ENCODE data around the gene ADPRH.

The ADPRH gene

DNA sequence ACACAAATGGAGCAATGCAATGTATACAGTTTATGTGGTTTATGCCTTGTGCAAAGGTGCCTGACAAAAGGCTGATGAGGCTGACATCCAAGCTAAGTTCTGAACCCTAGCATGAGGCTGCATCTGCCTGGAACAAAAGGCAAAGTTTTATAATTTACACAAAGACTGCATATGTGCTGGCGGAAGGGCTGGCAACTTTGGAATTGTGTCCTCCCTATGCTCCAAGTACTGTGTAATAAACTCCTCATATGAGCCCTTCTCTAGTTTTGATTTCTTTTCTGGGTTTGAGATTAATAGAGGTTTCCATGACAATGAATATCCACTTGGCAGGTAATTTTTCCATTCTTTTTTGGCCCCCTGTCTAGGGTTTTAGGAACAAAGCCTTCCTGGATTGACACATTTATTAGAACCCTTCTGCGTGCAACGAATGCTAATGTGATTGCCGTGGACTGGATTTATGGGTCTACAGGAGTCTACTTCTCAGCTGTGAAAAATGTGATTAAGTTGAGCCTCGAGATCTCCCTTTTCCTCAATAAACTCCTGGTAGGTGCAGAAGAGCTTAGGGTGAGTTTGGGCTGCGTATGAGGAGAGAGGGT lies 29.2 kb downstream of the ADPRH start:
- in situ Hi-C loops (cut with HindIII; ENCODE audit: low pct_unique_long_range_greater_than_20kb, low sequenced_read_pairs) = no loop called here
- TF ChIP-seq JUND (IDR thresholded peaks at IDR 0.05; ENCODE audit: low read depth) = no peak
- DNase-seq (ENCODE audit: low read depth in 1 of 2, low spot score in 1 of 2) = no peak

DNA sequence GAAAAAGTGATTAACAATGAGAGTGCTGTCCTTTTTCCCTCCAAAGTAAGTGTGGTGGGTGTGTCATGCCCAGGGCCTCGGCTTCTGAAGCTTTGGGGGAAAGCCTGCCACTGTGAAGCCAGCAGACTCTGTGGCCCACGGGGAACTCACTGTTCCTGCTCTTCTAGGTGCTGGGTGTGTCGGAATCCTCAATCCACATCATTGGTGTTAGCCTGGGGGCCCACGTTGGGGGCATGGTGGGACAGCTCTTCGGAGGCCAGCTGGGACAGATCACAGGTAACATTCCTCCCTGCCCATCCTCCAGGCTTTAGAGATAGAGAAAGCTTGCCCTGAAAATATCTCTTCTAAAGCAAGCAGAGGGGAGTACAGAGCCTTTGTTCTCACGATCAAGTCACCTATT lies 30.0 kb downstream of the ADPRH start:
- no peak for DNase-seq (ENCODE audit: low read depth in 1 of 2, low spot score in 1 of 2)
- TF ChIP-seq JUND (IDR thresholded peaks at IDR 0.05; ENCODE audit: low read depth) = no peak
- in situ Hi-C loops (cut with HindIII; ENCODE audit: low pct_unique_long_range_greater_than_20kb, low sequenced_read_pairs) = no loop called here

DNA sequence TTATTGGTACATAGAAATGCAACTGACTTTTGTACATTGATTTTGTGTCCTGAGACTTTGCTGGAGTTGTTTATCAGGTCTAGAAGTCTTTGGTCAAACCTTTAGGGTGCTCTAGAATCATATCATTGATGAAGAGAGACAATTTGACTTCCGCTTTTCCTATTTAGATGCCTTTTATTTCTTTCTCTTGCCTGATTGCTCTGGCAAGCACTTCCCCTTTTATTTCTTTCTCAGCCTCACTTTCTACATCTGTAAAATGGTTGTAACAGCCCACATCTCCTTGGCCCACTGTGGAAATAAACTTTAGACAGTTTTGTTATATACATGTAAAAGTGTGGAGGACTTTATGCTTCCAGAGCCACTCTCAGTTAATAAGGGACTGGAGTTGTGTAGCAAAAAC lies 32.4 kb downstream of the ADPRH start:
- TF ChIP-seq JUND (IDR thresholded peaks at IDR 0.05; ENCODE audit: low read depth) = no peak
- in situ Hi-C loops (cut with HindIII; ENCODE audit: low pct_unique_long_range_greater_than_20kb, low sequenced_read_pairs) = no loop called here
- DNase-seq (ENCODE audit: low read depth in 1 of 2, low spot score in 1 of 2) = no peak

DNA sequence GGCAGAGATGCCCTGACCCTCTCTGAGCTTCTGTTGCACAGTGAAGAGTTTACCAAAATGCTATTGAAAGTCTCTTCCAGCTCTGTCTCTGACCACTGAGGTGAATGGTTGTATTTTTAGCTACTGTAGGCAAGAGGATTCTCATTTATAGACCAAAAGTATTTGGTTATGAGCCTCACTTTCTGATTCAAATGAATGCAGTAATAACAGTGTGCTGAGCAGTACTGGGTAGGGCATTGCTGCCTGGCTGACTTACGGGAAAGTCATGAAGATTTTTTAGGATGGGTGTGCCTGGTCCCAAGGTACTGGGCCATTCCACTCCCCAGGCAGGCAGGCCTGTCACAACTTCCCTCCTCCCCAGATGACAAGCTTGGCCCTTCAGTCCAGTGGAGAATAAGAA lies 33.9 kb downstream of the ADPRH start:
- no peak for DNase-seq (ENCODE audit: low read depth in 1 of 2, low spot score in 1 of 2)
- TF ChIP-seq JUND (IDR thresholded peaks at IDR 0.05; ENCODE audit: low read depth) = no peak
- in situ Hi-C loops (cut with HindIII; ENCODE audit: low pct_unique_long_range_greater_than_20kb, low sequenced_read_pairs) = no loop called here

DNA sequence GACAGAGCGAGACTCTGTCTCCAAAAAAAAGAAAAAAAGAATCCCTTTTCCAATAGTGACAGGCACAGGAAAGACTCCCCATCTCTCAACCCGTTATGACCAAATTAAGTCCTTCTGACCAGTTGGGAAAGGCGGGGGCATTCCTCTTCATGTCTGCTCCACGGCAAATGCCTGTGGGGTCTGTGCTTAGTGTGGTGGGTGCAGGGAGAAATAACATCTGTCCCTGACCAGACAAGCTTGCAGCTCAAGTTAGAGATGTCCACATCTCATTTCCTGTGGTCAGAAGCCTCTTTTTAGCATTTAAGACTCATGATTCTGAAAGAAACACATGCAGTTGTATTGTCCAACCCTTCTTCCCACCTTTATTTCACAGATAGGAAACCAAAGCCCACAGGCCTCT lies 34.6 kb downstream of the ADPRH start:
- TF ChIP-seq JUND (IDR thresholded peaks at IDR 0.05; ENCODE audit: low read depth) = no peak
- no peak for DNase-seq (ENCODE audit: low read depth in 1 of 2, low spot score in 1 of 2)

DNA sequence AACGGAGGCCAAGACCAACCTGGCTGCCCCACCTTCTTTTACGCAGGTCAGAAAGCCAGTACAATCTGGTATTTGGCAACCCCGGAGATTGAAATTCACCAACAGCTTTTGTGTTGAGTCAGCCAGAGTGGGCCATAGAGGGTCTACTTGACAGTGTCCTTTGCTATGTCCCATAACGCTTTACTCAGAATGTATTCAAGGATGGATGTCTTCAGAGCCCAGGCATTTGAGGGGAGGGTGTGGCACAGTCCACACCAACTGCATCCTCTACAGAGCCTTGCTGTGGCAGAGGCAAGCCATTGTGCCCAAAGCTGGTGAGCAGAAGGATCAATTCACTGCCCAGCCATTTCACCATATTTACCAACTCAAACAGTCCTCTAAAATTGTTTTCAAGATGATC lies 36.8 kb downstream of the ADPRH start:
- TF ChIP-seq JUND (IDR thresholded peaks at IDR 0.05; ENCODE audit: low read depth) = no peak
- in situ Hi-C loops (cut with HindIII; ENCODE audit: low pct_unique_long_range_greater_than_20kb, low sequenced_read_pairs) = no loop called here
- no peak for DNase-seq (ENCODE audit: low read depth in 1 of 2, low spot score in 1 of 2)

More for the DNA sequence above, 34.6 kb downstream of the ADPRH start:
- in situ Hi-C loops (cut with HindIII; ENCODE audit: low pct_unique_long_range_greater_than_20kb, low sequenced_read_pairs) = no loop called here

DNA sequence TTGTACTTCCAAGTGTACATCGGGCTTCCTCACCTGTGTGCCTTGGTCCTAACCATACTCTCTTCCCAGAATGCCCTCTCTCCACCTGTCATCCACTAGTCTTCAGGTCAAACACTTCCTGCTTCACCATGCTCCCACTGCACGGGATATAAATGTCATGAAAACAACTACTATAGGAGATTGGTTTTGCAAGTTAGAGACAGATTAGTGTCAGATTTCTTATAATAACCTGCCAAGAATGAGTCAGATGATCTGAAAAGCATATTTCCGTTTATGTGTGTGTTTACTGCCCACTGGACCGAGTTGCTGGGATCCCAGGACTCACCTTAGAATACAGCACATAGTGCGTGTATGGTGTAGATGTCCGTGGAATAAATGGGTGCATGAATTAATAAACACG lies 39.8 kb downstream of the ADPRH start:
- peak in 1 of 2 experiments; percentile 18 for DNase-seq (ENCODE audit: low read depth in 1 of 2, low spot score in 1 of 2)
- in situ Hi-C loops (cut with HindIII; ENCODE audit: low pct_unique_long_range_greater_than_20kb, low sequenced_read_pairs) = no loop called here
- no peak for TF ChIP-seq JUND (IDR thresholded peaks at IDR 0.05; ENCODE audit: low read depth)

DNA sequence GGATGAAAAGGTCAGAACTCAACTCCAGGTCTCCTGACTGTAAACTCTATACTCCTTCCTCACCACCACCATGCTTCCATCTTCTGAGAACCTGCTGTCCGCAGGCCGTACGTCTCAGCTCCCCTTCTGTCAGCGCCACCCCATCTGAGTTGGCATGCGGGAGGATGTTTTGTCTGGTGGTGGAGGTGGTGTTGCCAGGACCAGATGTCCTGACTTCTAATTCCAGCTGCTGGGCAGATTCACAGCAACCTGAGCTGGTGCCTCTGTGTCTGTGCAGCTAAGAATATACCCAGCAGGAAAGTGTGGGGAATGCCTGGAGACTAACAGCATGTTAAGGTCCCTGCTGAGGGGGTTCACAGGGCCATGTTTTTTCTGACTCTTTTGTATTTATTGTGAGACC lies 41.6 kb downstream of the ADPRH start:
- DNase-seq (ENCODE audit: low read depth in 1 of 2, low spot score in 1 of 2) = no peak
- no peak for TF ChIP-seq JUND (IDR thresholded peaks at IDR 0.05; ENCODE audit: low read depth)
- in situ Hi-C loops (cut with HindIII; ENCODE audit: low pct_unique_long_range_greater_than_20kb, low sequenced_read_pairs) = no loop called here

DNA sequence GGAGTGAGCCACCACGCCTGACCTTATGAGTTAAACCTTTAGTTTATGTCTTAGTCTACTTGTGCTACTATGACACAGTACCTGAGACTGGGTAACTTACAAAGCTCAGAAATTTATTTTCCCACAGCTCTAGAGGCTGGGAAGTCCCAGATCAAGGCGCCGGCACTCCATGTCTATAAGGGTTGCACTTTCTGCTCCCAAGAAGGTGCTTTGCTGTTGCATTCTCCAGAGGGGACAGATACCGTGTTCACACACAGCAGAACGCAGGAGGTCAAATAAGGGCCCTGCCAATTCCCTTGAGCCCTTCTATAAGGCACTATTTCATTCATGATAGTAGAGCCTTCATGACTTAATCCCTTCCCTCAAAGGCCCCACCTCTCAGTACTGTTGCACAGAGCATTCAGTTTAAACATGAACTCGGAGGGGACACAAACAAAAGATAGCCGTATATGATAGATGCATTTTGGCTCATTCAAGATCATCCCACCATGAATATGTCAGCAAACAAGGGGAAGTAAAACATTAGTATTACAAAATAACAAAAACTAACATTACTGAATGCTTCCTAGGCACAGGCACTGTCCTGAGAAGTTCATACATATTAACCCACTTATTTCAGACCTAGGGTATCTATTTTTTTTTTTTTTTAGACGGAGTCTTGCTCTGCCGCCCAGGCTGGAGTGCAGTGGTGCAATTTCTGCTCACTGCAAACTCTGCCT lies 44.9 kb downstream of the ADPRH start:
- no peak for DNase-seq (ENCODE audit: low read depth in 1 of 2, low spot score in 1 of 2)
- in situ Hi-C loops (cut with HindIII; ENCODE audit: low pct_unique_long_range_greater_than_20kb, low sequenced_read_pairs) = no loop called here
- TF ChIP-seq JUND (IDR thresholded peaks at IDR 0.05; ENCODE audit: low read depth) = no peak

DNA sequence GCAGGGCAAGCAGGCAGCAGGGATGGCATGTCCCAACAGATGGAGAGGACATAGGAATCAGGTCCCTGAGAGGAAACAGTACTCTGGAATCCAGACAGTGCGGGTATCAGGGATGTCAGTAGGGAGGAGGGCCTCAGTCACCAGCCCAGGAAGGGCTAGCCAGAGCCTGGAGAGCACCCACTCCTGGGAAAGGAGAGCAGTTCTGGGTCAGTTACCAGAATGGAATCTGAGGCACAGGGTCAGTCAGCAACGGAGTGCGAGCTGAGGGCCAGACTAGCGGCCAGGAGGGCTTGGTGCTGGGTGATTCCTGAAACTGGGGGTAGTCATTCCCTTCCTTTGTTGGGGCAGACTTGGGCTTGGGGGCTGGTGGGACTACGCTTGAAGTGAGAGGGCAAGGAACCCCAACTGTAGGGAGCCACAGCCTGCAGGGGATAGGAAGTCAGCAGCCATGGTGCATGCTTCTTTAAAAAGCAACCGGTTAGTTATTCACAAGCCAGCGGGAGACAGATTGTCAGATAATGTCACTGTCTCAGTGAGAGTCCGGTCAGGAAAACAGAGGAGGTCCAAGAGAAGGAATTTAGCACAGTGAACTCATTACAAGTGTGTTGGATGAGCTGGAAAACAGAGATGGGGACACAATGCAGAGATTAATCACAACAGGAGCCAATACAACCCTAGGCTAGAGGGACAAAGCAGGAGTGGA lies 46.3 kb downstream of the ADPRH start:
- DNase-seq (ENCODE audit: low read depth in 1 of 2, low spot score in 1 of 2) = peak in 1 of 2 experiments; percentile 43
- in situ Hi-C loops (cut with HindIII; ENCODE audit: low pct_unique_long_range_greater_than_20kb, low sequenced_read_pairs) = no loop called here
- no peak for TF ChIP-seq JUND (IDR thresholded peaks at IDR 0.05; ENCODE audit: low read depth)

DNA sequence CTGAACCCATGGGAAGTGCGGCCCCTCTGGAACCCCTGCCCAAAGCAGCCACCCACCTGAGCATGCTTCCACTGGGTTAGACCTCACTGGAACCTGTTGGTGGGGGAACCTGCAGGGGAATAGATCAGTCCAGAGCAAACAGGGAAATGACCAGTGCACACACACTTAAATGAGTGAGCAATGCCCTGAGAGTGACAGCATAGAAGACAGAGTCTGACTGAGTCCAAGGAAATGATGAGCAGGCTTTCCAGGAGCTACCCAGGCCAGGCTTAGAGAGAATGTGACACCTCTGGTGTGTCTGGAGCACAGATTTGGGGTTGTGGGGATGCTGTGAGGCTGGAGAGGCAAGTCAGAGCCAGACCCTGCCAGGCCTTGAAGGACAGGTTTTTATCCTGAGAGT lies 46.9 kb downstream of the ADPRH start:
- peak in 1 of 2 experiments; percentile 18 for DNase-seq (ENCODE audit: low read depth in 1 of 2, low spot score in 1 of 2)
- in situ Hi-C loops (cut with HindIII; ENCODE audit: low pct_unique_long_range_greater_than_20kb, low sequenced_read_pairs) = no loop called here
- no peak for TF ChIP-seq JUND (IDR thresholded peaks at IDR 0.05; ENCODE audit: low read depth)

DNA sequence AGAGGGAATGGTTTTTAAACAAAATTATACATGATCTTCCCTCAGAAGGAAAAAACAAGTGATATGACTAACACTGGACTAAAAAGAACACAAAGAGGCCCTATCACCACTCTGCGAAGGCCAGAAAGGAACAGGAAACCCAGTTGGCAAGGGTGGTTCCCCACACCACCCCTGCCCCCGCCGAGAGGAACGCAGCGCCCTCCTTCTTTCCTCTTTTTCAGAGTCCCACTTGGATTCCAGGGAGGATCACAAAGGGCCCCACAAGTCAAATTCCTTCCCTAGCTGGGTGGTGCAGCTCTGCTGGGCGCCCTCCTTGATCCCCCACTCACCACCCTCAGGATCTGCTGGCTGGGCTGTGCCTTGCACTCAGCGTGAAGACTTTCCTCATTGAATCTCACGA lies 48.2 kb downstream of the ADPRH start:
- in situ Hi-C loops (cut with HindIII; ENCODE audit: low pct_unique_long_range_greater_than_20kb, low sequenced_read_pairs) = no loop called here
- DNase-seq (ENCODE audit: low read depth in 1 of 2, low spot score in 1 of 2) = no peak
- no peak for TF ChIP-seq JUND (IDR thresholded peaks at IDR 0.05; ENCODE audit: low read depth)

DNA sequence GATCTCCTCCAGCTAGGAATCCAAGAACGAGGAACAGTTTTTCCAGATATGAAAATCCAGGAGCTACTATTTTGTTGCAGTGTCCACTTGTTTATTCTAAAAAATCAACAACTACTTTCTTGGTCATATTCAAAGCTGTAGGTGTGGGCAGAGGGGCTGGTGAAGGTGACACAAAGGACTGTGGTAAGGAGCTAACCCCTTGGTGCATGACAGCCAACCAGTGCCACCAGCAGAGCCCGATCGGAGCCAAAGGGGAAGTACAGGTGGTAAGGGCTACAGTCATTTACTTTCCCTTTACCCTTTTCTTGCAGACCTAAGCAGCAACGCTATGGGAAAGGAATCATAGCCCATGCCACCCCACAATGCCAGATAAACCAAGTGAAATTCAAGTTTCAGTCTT lies 49.1 kb downstream of the ADPRH start:
- in situ Hi-C loops (cut with HindIII; ENCODE audit: low pct_unique_long_range_greater_than_20kb, low sequenced_read_pairs) = no loop called here
- no peak for DNase-seq (ENCODE audit: low read depth in 1 of 2, low spot score in 1 of 2)
- TF ChIP-seq JUND (IDR thresholded peaks at IDR 0.05; ENCODE audit: low read depth) = no peak

All from T47D (cell line).